WTC11 (cell line): ENCODE measurements around the gene DLX6.

Source experiments
- ATF3 ChIP-seq: sonication (generic); formaldehyde crosslinking; conservative IDR thresholded peaks from 2 replicates; pipeline ENCODE4 v1.8.1; 2022; ENCODE audit warnings: mild to moderate bottlenecking, missing genetic modification reagents
- FOXJ3 ChIP-seq: sonication (generic); formaldehyde crosslinking; IDR thresholded peaks from 2 replicates; pipeline ENCODE4 v1.9.0; 2021; ENCODE audit warnings: missing genetic modification reagents, mild to moderate bottlenecking, borderline replicate concordance
- FOXP1 ChIP-seq: sonication (generic); formaldehyde crosslinking; IDR thresholded peaks from 2 replicates; pipeline ENCODE4 v1.8.0; 2022; ENCODE audit warnings: missing genetic modification reagents, mild to moderate bottlenecking, moderate library complexity, borderline replicate concordance
- JUN ChIP-seq: sonication (generic); formaldehyde crosslinking; IDR thresholded peaks from 2 replicates; pipeline ENCODE4 v1.8.0; 2023; ENCODE audit warnings: mild to moderate bottlenecking, missing genetic modification reagents
- MAX ChIP-seq: sonication (generic); formaldehyde crosslinking; IDR thresholded peaks from 2 replicates; pipeline ENCODE4 v1.8.0; 2022; ENCODE audit warnings: mild to moderate bottlenecking, missing genetic modification reagents
- PRDM15 ChIP-seq: sonication (generic); formaldehyde crosslinking; IDR thresholded peaks from 2 replicates; pipeline ENCODE4 v1.8.0; 2022; ENCODE audit warnings: missing genetic modification reagents
- SP1 ChIP-seq: sonication (generic); formaldehyde crosslinking; conservative IDR thresholded peaks from 2 replicates; pipeline ENCODE4 v1.8.1; 2022; ENCODE audit warnings: missing genetic modification reagents
- TCF7 ChIP-seq: sonication (generic); formaldehyde crosslinking; IDR thresholded peaks from 2 replicates; pipeline ENCODE4 v1.8.0; 2022; ENCODE audit warnings: mild to moderate bottlenecking, low read depth, missing genetic modification reagents, moderate library complexity
- TEAD4 ChIP-seq: sonication (generic); formaldehyde crosslinking; IDR thresholded peaks from 2 replicates; pipeline ENCODE4 v1.8.0; 2022; ENCODE audit warnings: mild to moderate bottlenecking, missing genetic modification reagents
- ZNF121 ChIP-seq: sonication (generic); formaldehyde crosslinking; IDR thresholded peaks from 2 replicates; pipeline ENCODE4 v1.8.0; 2023; ENCODE audit warnings: missing genetic modification reagents
- ZSCAN18 ChIP-seq: fragments of 250-450 bp; sonication (Bioruptor Pico); IDR thresholded peaks from 2 replicates; pipeline ENCODE4 v2.1.2; 2022; ENCODE audit warnings: mild to moderate bottlenecking, moderate library complexity
- TF ChIP-seq, protein P1 (sequence below): sonication (generic); formaldehyde crosslinking; IDR thresholded peaks from 2 replicates; pipeline ENCODE4 v1.8.0; 2023; ENCODE audit warnings: mild to moderate bottlenecking, missing genetic modification reagents
- TF ChIP-seq, protein P2 (sequence below): fragments of 200-600 bp; IDR thresholded peaks from 2 replicates; pipeline ENCODE4 v1.8.0; 2022; ENCODE audit warnings: antibody characterized with exemption

DNA sequence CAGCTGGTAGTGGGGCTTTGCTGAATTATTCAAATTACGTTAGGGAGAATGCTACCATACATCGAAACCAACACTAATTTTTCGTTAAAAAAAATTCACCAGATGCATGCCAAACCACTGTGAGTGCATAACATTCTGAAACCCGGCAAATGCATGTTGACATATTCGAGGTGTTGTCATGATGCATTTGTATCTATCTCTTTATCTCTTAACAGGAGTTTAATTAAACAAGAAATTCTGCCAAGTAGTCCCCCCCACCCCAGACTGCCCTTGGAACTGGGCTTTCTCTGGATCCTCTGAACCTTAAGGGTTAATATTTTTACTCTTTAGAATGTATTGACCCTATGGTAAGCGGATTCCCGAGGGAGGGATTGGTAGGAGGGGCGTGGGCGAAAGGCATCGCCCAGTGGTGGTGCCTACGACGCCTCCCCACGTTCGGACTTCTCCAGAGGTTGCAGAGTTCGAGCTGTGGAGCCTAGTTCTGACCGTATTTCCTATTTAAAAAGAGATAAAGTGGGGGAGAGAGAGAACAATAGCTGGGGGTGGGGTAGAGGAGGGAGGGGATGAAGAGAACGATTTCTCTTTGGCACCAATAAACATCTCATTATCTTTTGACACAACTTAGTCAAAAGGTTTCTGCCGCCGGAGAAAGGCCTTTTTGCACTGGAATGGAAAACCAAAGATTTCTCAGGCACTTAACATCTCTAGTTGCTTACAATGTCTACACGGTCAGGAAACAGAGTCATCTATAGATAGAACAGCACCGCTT is 7.2 kb downstream of the DLX6 start:
- TF ChIP-seq, protein P1, sequence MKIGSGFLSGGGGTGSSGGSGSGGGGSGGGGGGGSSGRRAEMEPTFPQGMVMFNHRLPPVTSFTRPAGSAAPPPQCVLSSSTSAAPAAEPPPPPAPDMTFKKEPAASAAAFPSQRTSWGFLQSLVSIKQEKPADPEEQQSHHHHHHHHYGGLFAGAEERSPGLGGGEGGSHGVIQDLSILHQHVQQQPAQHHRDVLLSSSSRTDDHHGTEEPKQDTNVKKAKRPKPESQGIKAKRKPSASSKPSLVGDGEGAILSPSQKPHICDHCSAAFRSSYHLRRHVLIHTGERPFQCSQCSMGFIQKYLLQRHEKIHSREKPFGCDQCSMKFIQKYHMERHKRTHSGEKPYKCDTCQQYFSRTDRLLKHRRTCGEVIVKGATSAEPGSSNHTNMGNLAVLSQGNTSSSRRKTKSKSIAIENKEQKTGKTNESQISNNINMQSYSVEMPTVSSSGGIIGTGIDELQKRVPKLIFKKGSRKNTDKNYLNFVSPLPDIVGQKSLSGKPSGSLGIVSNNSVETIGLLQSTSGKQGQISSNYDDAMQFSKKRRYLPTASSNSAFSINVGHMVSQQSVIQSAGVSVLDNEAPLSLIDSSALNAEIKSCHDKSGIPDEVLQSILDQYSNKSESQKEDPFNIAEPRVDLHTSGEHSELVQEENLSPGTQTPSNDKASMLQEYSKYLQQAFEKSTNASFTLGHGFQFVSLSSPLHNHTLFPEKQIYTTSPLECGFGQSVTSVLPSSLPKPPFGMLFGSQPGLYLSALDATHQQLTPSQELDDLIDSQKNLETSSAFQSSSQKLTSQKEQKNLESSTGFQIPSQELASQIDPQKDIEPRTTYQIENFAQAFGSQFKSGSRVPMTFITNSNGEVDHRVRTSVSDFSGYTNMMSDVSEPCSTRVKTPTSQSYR (CRISPR knock-in tag) = no peak
- TF ChIP-seq, protein P2, sequence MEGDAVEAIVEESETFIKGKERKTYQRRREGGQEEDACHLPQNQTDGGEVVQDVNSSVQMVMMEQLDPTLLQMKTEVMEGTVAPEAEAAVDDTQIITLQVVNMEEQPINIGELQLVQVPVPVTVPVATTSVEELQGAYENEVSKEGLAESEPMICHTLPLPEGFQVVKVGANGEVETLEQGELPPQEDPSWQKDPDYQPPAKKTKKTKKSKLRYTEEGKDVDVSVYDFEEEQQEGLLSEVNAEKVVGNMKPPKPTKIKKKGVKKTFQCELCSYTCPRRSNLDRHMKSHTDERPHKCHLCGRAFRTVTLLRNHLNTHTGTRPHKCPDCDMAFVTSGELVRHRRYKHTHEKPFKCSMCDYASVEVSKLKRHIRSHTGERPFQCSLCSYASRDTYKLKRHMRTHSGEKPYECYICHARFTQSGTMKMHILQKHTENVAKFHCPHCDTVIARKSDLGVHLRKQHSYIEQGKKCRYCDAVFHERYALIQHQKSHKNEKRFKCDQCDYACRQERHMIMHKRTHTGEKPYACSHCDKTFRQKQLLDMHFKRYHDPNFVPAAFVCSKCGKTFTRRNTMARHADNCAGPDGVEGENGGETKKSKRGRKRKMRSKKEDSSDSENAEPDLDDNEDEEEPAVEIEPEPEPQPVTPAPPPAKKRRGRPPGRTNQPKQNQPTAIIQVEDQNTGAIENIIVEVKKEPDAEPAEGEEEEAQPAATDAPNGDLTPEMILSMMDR = no peak
- TF ChIP-seq FOXJ3 (CRISPR knock-in tag) = no peak
- TF ChIP-seq FOXP1 = no peak
- no peak for TF ChIP-seq PRDM15 (CRISPR knock-in tag)
- TF ChIP-seq SP1 (CRISPR knock-in tag) = no peak
- no peak for TF ChIP-seq TCF7 (CRISPR knock-in tag)
- TF ChIP-seq ZSCAN18 (CRISPR knock-in tag) = no peak
- TF ChIP-seq JUN (CRISPR knock-in tag) = no peak
- no peak for TF ChIP-seq TEAD4
- no peak for TF ChIP-seq MAX (CRISPR knock-in tag)
- TF ChIP-seq ATF3 (CRISPR knock-in tag) = no peak
- TF ChIP-seq ZNF121 (CRISPR knock-in tag) = no peak
